HCT116 (cell line): ENCODE data around the gene ETS2. TPM values are rescaled to one million over a fixed set of nuclear protein-coding genes. Genes with fewer than 3 reads are reported as not detected.

Experiments
- ATAC-seq: fragments of 200-7000 bp; cut with Tn5 transposase; 2 replicates; pipeline ENCODE4 v1.9.1; 2020; ENCODE audit warnings: mild to moderate bottlenecking, moderate library complexity
- BruUV-seq: library from RNA; stranded (reverse); fragments of 400-500 nt; replicated peaks from 2 replicates; lab custom pipeline; 2021; lab: Mats Ljungman, UMichigan
- CTCF ChIA-PET: fragments of 300-600 bp; sonication (Branson Sonifier 250); formaldehyde crosslinking; loops from one replicate; lab custom pipeline; 2021; ENCODE audit warnings: antibody characterized with exemption; lab: Charles Lee
- POLR2A ChIA-PET: fragments of 300-600, 350-600 bp; sonication (Branson Sonifier 250); formaldehyde crosslinking; loops from one replicate; lab custom pipeline; 2021; ENCODE audit warnings: antibody characterized with exemption; lab: Charles Lee
- RAD21 ChIA-PET, 2 experiments: fragments of 300-600 bp; sonication (Branson Sonifier 250); formaldehyde crosslinking; loops; one replicate each; lab custom pipeline; 2023; ENCODE audit warnings: low total read pairs in 2 of 2; ENCODE audit not compliant: uncharacterized antibody in 2 of 2, unreplicated experiment in 2 of 2, low non-redundant PET in 1 of 2; lab: Charles Lee
- DNase-seq: peaks from one replicate; pipeline ENCODE4 v3.0.0-alpha.2; 2010; ENCODE audit warnings: low read depth, low spot score
- H2AFZ ChIP-seq: fragments of 200-600 bp; shearing (Covaris generic), sonication (generic); 2 replicates; pipeline ENCODE4 v1.6.1; 2017; ENCODE audit warnings: low read depth, mixed run types, mixed read lengths, antibody characterized with exemption, low read length; ENCODE audit not compliant: poor library complexity, severe bottlenecking
- H3K27ac ChIP-seq: 2 replicates; pipeline ENCODE4 v1.5.1; 2012; ENCODE audit warnings: low read depth, low read length
- H3K27me3 ChIP-seq: fragments of 200-600 bp; sonication (generic); 2 replicates; pipeline ENCODE4 v1.6.1; 2016; ENCODE audit warnings: mixed run types, low read length, mixed read lengths; ENCODE audit not compliant: insufficient read depth
- H3K36me3 ChIP-seq, 2 experiments: fragments of 200-500 bp in 1 of 2; fragments of 200-600 bp in 1 of 2; sonication (Bioruptor generic) in 1 of 2; sonication (generic) in 1 of 2; 2 replicates each; pipeline versions ENCODE4 v1.5.1 to v1.6.1; 2014 to 2016; ENCODE audit warnings: low read length in 2 of 2, inconsistent platforms in 1 of 2, mixed read lengths in 1 of 2, mixed run types in 1 of 2; ENCODE audit not compliant: insufficient read depth in 2 of 2, control insufficient read depth in 1 of 2
- H3K4me1 ChIP-seq, 2 experiments: fragments of 200-600 bp in 1 of 2; sonication (generic) in 1 of 2; 2 replicates each; pipeline versions ENCODE4 v1.5.1 to v1.6.1; 2012 to 2017; ENCODE audit warnings: low read length in 2 of 2, inconsistent platforms in 1 of 2, mild to moderate bottlenecking in 1 of 2, mixed read lengths in 1 of 2, mixed run types in 1 of 2, moderate library complexity in 1 of 2; ENCODE audit not compliant: insufficient read depth in 2 of 2, control insufficient read depth in 1 of 2
- H3K4me2 ChIP-seq: fragments of 200-600 bp; sonication (generic); 2 replicates; pipeline ENCODE4 v1.6.1; 2017; ENCODE audit warnings: mixed run types, low read length, mixed read lengths
- H3K4me3 ChIP-seq, 2 experiments: fragments of 200-600 bp in 1 of 2; sonication (generic) in 1 of 2; replicated peaks in 1 of 2; 2 replicates each; pipeline ENCODE4 v1.5.1; 2011 to 2016; ENCODE audit warnings: low read length in 2 of 2, control low read depth in 1 of 2, low read depth in 1 of 2, mild to moderate bottlenecking in 1 of 2, mixed read lengths in 1 of 2, mixed run types in 1 of 2
- H3K79me2 ChIP-seq: fragments of 200-600 bp; sonication (generic); 2 replicates; pipeline ENCODE4 v1.6.1; 2017; ENCODE audit warnings: mild to moderate bottlenecking, mixed run types, low read length, moderate library complexity, mixed read lengths; ENCODE audit not compliant: insufficient read depth
- H3K9ac ChIP-seq: fragments of 200-600 bp; sonication (generic); 2 replicates; pipeline ENCODE4 v1.6.1; 2016; ENCODE audit warnings: low read length, mixed read lengths
- H3K9me2 ChIP-seq: fragments of 200-600 bp; sonication (generic), shearing (Covaris generic); 2 replicates; pipeline ENCODE4 v1.6.1; 2017; ENCODE audit warnings: mixed run types, mild to moderate bottlenecking, moderate library complexity; ENCODE audit not compliant: insufficient read depth
- H3K9me3 ChIP-seq, 2 experiments: fragments of 200-500 bp in 1 of 2; fragments of 200-600 bp in 1 of 2; sonication (Bioruptor generic) in 1 of 2; sonication (generic) in 1 of 2; 2 replicates each; pipeline ENCODE4 v1.6.1; 2014 to 2017; ENCODE audit warnings: low read length in 2 of 2, mixed read lengths in 2 of 2, inconsistent platforms in 1 of 2, low read depth in 1 of 2, mild to moderate bottlenecking in 1 of 2, mixed run types in 1 of 2, moderate library complexity in 1 of 2; ENCODE audit not compliant: control insufficient read depth in 1 of 2, insufficient read depth in 1 of 2
- H4K20me1 ChIP-seq: fragments of 200-600 bp; sonication (generic), shearing (Covaris generic); 2 replicates; pipeline ENCODE4 v1.6.1; 2017; ENCODE audit warnings: mixed run types, mild to moderate bottlenecking, moderate library complexity; ENCODE audit not compliant: insufficient read depth
- ATF3 ChIP-seq: IDR thresholded peaks from 2 replicates; pipeline ENCODE4 v1.6.1; 2012
- CBX3 ChIP-seq: IDR thresholded peaks from 2 replicates; pipeline ENCODE4 v1.6.1; 2012; ENCODE audit warnings: low read depth
- CEBPB ChIP-seq: IDR thresholded peaks from 2 replicates; pipeline ENCODE4 v1.6.1; 2012; ENCODE audit warnings: low read depth
- EZH2 ChIP-seq: fragments of 200-600 bp; sonication (generic); IDR thresholded peaks from 2 replicates; pipeline ENCODE4 v1.6.1; 2017; ENCODE audit warnings: antibody characterized with exemption, mixed run types
- JUND ChIP-seq: IDR thresholded peaks from 2 replicates; pipeline ENCODE4 v1.6.1; 2012
- REST ChIP-seq: IDR thresholded peaks from 2 replicates; pipeline ENCODE4 v1.6.1; 2012; ENCODE audit warnings: low read depth
- SP1 ChIP-seq: IDR thresholded peaks from 2 replicates; pipeline ENCODE4 v1.6.1; 2012; ENCODE audit warnings: low read depth
- YY1 ChIP-seq: IDR thresholded peaks from 2 replicates; pipeline ENCODE4 v1.6.1; 2011; ENCODE audit warnings: low read length, low read depth, moderate library complexity, mild to moderate bottlenecking; ENCODE audit not compliant: insufficient replicate concordance; ENCODE audit errors: extremely low read depth
- intact Hi-C: fragments of 100-400 bp; cut with micrococcal nuclease; formaldehyde crosslinking; loops from 2 replicates; pipeline ENCODE4 v1.10.0; 2022
- total RNA-seq: library from RNA; stranded (reverse); gene quantifications from one replicate; pipeline ENCODE4 v1.2.1, GENCODE V29; 2021; ENCODE audit not compliant: unreplicated experiment
- TF ChIP-seq, protein P1 (sequence below), 3 experiments: fragments of 200-600 bp in 1 of 3; sonication (generic) in 1 of 3; IDR thresholded peaks in 2 of 3; conservative IDR thresholded peaks in 1 of 3; 2 replicates each; pipeline ENCODE4 v1.5.1; 2012 to 2017; ENCODE audit warnings: low read depth in 2 of 3, low read length in 2 of 3, antibody characterized with exemption in 1 of 3, borderline replicate concordance in 1 of 3, control low read depth in 1 of 3, mild to moderate bottlenecking in 1 of 3, mixed read lengths in 1 of 3, mixed run types in 1 of 3, moderate library complexity in 1 of 3; ENCODE audit not compliant: insufficient read depth in 1 of 3

Gene ETS2
- total RNA-seq, 1 experiment from 2014 or later = 32.9 TPM

GRCh38 chr21:38793926-38794713 lies 11.6 kb upstream of the ETS2 start:
- Histone ChIP-seq H4K20me1 (no peaks in the 10 kb centered on the region), H3K4me2 (no peak overlapping the region), H2AFZ (no peak overlapping the region), H3K36me3 (no peaks in the 10 kb centered on the region), H3K79me2 (no peaks in the 10 kb centered on the region), H3K9ac (no peak overlapping the region), H3K9me2 (no peaks in the 10 kb centered on the region), H3K27me3 (no peaks in the 10 kb centered on the region), H3K27ac (no peak overlapping the region), H3K4me1 (peaks cover 43 to 57% of the 10 kb centered on the region in 2 experiments), H3K9me3 (no peaks in the 10 kb centered on the region), H3K4me3 (no peak overlapping the region)
- BruUV-seq = no TSS peak
- intact Hi-C loops = no loop called here
- POLR2A ChIA-PET = no interaction called here
- RAD21 ChIA-PET = no interaction called here
- TF ChIP-seq SP1 (no peak), REST (no peak), ATF3 (no peak), CBX3 (no peak), CEBPB (no peak), JUND (no peak), YY1 (no peak), EZH2 (no peak)
- TF ChIP-seq, protein P1, sequence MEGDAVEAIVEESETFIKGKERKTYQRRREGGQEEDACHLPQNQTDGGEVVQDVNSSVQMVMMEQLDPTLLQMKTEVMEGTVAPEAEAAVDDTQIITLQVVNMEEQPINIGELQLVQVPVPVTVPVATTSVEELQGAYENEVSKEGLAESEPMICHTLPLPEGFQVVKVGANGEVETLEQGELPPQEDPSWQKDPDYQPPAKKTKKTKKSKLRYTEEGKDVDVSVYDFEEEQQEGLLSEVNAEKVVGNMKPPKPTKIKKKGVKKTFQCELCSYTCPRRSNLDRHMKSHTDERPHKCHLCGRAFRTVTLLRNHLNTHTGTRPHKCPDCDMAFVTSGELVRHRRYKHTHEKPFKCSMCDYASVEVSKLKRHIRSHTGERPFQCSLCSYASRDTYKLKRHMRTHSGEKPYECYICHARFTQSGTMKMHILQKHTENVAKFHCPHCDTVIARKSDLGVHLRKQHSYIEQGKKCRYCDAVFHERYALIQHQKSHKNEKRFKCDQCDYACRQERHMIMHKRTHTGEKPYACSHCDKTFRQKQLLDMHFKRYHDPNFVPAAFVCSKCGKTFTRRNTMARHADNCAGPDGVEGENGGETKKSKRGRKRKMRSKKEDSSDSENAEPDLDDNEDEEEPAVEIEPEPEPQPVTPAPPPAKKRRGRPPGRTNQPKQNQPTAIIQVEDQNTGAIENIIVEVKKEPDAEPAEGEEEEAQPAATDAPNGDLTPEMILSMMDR (IDR thresholded peaks at IDR 0.05 in 2 of 3, conservative IDR thresholded peaks at IDR 0.05 in 1 of 3; ENCODE audit: borderline replicate concordance in 1 of 3, insufficient read depth in 1 of 3, low read depth in 2 of 3, low read length in 2 of 3) = no peak
- DNase-seq (no peak), ATAC-seq (no peak)
- CTCF ChIA-PET = no interaction called here
